GM19328 (cell line): ENCODE data around the gene ATP1A1.
A peak's percentile ranks its signal among the peaks of the same experiment; 100 is the strongest.

Experiments
- ATAC-seq: cut with Tn5 transposase; IDR thresholded peaks from one replicate; pipeline ENCODE4 v1.9.1; 2021; ENCODE audit warnings: mild to moderate bottlenecking, moderate library complexity; ENCODE audit not compliant: unreplicated experiment

ATP1A1 gene

DNA sequence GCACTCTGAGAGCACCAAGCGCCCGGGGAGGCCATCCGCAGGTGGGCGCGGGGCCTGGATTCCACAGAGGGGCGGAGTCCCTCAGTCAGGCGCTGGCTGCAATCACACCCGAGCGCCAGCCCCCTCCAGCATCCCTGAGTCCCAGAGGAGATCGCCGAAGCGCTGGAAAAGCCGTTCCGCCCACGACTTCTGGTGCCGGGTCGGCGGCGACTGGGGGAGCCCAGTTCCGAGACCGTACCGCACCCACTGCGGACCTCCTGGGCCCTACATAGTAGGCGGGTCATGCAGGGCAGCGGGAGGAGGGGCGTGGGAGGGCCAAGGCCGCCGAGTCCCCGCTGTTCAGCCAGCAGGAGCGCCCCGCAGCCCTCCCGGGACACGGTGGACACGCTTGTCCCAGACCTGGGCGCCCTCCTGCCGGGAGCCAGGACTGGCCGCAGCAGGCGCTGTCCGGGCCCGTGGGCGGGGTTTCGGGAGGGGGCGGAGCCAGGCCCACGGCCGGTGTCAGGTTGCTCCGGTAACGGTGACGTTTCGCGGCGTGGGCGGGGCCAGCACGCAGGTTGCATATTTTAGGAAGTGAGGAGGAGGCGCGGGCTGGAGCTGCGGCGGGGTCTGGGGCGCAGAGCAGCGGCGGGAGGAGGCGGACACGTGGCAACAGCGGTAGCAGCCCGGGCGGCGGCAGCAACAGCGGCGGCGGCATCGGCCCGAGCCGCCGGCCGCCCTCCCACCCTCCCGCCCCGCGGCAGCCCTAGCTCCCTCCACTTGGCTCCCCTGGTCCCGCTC, at the start of gene ATP1A1:
TSS of gene ATP1A1 (plus strand) at position 594 of the 780 bp plus-strand sequence. CDS start 268 bp downstream, outside the sequence.
- peak; percentile 68 for ATAC-seq

DNA sequence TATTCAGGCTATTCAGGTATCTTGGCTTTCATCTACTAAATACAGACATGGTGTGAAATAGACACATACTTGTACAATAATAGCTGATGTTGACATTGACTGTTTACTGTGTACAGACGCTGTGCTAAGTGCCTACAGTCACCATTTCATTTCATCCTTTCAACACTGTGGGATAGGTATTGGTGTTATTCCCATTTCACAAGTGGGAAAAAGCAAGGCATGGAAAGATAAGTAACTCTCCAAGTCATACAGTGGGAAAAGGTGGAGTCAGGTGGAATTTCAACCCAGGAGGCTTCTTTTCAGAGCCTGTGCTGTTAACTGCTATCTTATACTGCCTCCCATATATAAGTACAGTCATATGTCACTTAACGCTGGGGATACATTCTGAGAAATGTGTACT, 49.6 kb upstream of the ATP1A1 start:
- no peak for ATAC-seq

GRCh38 chr1:116324411-116324810, 48.6 kb upstream of the ATP1A1 start:
- no peak for ATAC-seq

DNA sequence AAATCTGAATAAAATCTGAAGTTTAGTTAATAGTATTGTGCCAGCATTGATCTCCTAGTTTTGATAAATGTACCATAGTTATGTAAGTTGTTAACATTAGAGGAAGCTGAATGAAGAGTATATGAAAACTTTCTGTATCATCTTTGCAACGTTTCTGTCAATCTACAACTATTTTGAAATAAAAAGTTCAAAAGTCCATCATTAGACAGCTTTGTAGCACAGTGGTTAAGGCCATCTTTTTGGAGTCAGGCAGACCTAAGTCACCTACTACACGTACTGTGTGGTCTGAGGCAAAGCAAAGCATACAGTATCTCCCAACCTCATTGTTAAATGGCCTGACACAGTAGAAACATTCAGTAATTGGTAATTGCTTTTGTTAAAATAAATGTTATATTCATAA, 47.9 kb upstream of the ATP1A1 start:
- ATAC-seq, result no peak

DNA sequence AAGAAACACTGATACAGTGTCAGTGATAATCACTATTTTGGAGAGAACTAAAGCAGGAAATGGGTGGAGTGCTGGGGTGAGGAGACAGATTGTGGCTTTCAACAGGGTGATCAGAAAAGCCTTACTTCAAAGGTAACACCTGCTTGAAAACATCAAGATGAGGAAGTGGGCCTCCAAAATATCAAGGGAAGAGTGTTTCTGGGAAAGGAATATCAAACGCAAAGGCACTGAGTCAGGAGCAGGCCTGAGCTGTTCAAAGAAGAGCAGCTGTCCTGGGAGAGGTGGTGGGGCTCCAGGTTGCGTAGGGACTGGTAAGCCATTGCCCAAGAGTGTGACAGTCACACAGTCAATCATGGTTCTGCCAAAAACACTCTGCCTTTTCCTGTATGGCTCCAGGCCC, 47.1 kb upstream of the ATP1A1 start:
- ATAC-seq, result no peak

DNA sequence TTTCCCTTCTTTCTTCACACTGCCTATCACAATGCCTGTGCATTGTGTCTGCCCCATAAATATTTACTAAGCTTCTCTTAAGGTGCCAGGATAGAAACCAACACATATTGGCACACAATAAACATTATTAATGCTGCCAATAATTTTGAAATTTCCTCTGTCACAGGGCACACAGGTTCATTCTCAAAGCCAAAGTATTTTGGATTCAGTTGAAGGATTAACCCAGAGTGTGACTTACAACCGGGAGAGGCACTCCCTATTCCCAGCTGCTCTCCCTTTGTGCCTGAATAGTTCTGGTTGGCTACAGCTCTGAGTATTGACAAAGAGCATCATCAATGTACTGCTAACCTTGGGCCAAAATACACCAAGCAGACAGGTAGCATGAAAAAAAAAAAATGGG, 46.6 kb upstream of the ATP1A1 start:
- ATAC-seq, result no peak

DNA sequence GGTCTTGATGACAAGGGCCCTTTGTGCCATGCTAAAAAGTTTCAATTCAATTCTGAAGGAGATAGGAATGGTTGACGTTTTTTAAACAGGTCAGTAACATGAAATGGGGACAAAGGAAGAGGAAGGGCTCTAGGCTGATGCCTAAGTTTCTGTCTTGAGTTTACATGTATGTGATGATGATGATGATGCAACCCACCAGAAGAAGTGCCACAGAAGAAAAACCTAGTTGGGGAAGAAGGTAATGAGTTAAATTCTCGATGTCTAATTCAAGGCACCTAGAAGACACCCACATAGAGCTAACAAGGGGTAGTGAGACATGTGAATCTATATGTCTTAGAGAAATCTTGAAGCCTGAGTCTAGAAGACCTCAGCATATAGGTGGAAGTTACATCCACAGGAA, 44.4 kb upstream of the ATP1A1 start:
- ATAC-seq, result no peak

GRCh38 chr1:116329524-116330341, 43.3 kb upstream of the ATP1A1 start:
- ATAC-seq, result no peak

GRCh38 chr1:116330342-116330652, 42.7 kb upstream of the ATP1A1 start:
- ATAC-seq, result no peak

DNA sequence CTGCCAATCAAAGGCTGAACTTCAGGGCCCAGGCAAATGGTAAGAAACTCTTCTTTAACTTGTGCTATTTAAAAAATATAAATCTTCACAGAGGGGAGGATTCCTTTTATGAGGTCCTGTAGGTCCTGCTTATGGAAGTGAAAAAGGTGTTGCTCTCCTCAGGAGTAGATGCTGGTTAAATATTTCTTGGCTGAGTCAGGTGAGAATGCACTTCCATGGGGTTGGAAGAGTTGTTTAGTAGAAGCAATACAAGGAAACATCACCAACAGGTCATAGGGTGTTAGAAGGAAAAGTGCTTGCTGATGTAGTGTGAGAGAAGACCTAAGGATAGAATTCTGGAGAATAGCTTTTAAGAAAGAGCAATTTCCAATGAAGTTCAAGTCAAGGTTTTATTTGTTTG, 42.2 kb upstream of the ATP1A1 start:
- ATAC-seq, result no peak

GRCh38 chr1:116331523-116331922, 41.5 kb upstream of the ATP1A1 start:
- no peak for ATAC-seq

- no peak for ATAC-seq
Measured at GRCh38 chr1:116332451-116332850, 40.6 kb upstream of the ATP1A1 start.

DNA sequence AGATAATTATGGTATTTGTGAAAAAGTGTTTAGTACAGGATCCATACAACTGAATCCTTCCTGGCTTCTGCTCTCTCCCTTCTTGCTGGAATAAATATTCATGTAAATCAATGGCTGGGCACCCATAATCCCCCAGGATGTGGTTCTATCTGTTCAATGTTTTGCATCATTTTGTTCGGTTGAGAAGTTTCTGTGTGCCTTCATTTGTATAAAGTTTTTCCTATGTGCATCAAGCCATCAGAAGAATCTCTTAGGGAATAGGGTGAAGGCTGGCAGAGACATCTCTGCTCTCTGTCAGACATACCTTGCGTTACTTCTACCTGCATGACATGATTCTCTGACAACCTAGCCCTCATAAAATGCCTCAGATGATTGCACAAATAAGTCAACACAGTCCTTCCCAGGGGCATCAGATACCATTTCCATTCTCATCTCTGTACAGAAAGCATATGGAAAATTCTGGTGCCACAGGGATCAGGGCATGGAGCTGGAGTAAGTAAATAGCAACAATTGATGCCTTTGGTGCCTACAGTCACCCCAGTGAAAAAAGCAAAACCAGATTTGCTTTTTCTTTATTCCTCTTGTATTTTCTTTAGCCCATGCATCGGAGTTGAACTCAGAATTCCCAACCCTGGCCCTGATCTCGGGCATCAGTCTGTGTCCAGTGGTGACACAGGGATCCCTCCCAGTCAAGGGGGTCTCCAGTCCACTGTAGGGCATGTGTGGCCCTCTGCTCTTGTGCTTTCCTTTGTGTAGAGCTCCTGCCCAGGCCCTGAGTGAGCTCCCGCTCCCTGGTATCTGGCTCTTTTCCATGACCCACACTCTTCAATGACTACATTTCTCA, 39.7 kb upstream of the ATP1A1 start:
- no peak for ATAC-seq

DNA sequence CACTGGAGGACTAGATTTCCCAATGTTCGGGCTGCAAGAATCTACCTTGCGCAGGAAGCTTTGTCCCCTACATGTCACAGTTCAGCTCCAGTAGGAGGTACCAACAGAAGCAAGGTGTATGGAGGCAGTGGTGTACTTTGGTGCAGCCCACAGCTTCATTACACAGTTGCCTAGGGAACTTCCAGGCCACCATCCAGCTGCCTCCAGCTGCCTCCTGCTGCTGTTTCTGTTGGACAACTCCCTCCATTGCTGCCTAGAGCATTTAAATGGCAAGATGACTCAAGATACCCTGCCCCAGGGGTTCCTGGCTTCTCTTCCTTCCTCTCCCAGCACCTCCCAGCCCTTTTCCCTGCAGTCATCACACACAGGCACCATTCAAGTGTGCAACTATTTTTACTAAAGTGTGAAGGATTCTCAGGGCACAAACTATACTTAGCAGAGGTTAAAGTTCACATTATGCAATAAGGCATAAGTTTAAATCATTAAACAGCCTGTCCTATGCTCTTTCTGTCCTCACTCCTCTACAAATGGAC, 39.0 kb upstream of the ATP1A1 start:
- ATAC-seq, result no peak

- ATAC-seq, result no peak
Measured at GRCh38 chr1:116334868-116335635, 38.0 kb upstream of the ATP1A1 start.

DNA sequence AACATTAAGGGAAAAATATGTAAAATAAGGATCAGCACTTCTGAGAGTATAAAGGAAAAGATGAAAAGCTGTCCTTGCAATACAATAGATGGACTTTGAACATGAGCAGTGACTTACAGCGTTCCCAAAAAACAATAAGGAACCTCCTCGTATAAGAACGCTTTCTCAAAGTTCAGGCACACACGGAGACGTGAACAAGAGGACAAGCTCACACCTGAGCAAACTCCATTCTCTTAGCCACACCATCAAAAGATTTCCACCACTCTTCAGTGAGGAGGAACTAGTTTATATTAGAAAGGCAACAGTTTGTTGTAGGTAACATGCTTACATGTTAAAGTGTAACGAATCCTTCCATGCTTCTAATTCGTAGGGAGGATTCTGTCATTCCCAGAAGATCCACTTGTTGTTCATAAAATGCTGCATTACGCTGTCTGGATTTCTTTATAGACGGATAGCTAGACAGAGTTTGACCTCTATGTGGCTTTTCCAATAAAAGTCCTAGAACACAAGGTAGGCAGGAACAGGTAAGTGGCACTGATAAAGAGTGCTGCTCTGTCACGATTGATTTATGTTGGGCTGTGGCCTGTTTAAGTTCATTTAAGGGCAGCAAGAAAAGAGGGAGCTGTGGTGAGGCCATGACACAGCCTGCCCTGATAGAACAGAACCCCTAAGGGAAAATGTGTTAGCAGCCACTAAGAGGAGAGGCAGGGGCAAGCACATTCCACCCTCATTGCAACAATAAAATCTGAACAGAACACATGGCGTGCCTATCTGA, 37.0 kb upstream of the ATP1A1 start:
- ATAC-seq, result no peak

DNA sequence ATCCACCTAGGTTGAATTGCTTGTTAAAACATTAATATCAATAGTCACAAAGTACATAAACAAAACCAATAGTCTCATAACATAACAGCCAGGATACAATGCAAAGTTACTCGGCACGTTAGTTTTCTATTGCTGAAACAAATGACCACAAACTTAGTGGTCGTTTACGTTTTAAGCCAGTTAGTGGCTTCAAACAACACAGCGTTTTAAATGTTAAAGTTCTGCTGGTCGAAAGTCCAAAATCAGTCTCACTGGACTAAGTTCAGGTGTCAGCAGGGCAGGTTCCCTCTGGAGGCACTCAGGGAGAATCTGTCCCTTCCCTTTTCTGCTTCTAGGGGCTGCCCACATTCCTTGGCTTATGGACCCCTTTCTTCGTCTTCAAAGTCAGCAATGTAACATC, 35.6 kb upstream of the ATP1A1 start:
- no peak for ATAC-seq

GRCh38 chr1:116338400-116338799, 34.6 kb upstream of the ATP1A1 start:
- ATAC-seq, result no peak

GRCh38 chr1:116340506-116341231, 32.4 kb upstream of the ATP1A1 start:
- no peak for ATAC-seq
